Measurements from ENCODE around the gene TMEM26.
"Not testable (repeated sequence)": the region's sequence is repeated elsewhere in the genome, so short reads cannot be mapped to it uniquely, and the experiment has no call there.

Gene TMEM26

DNA sequence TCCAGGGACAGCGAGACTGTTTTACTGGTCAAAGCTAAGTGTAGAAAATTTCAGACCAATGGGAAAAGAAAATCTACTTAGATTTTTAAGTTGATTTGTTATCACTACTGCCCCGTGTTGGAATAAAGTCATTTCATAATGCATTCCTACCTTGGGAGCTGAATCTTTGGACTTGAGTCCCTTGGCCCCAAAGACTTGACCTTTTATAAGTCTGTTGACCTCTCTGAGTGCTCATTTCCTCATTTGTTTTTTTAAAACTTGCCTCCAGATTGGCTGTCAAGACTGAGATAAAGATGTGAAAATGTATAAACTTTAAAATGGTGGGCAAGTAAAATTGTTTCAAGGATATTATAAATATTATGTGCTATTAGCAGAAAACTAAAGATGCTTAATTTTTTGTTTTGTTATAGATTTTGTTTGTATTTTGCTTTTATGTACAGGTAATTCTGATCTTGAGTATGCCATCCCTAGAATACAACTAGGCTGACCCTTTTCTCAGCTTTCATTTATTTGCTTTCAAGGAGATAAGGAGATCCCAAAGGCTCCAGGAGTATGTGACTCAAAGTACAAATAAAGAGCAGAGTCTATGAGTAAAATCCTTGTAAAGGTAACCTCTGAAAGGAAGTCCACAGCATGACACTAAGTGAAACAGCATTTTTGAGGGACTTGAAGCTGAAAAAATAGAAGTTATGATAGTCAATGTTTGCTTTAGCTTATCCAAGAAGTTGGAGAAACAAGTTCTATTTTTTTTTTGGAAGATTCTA, 54.6 kb downstream of the TMEM26 start:
- no peak overlapping the region for H3K4me3 ChIP-seq (ENCODE audit: control insufficient read depth, low read depth, low read length)
- no peak for DNase-seq (ENCODE audit: low read depth)
- TF ChIP-seq CTCF (IDR thresholded peaks at IDR 0.05; ENCODE audit: control insufficient read depth, insufficient read depth, low read depth, low read length, missing control alignments) = no peak

GRCh38 chr10:61397175-61397986, 55.8 kb downstream of the TMEM26 start:
- peak; percentile 76 for DNase-seq (ENCODE audit: low read depth)
- TF ChIP-seq CTCF (IDR thresholded peaks at IDR 0.05; ENCODE audit: control insufficient read depth, insufficient read depth, low read depth, low read length, missing control alignments) = no peak
- H3K4me3 ChIP-seq (ENCODE audit: control insufficient read depth, low read depth, low read length) = peak overlapping the region; percentile 16

- no peak overlapping the region for H3K4me3 ChIP-seq (ENCODE audit: control insufficient read depth, low read depth, low read length)
- TF ChIP-seq CTCF (IDR thresholded peaks at IDR 0.05; ENCODE audit: control insufficient read depth, insufficient read depth, low read depth, low read length, missing control alignments) = no peak
- no peak for DNase-seq (ENCODE audit: low read depth)
Measured at GRCh38 chr10:61391281-61391680, 61.9 kb downstream of the TMEM26 start.

DNA sequence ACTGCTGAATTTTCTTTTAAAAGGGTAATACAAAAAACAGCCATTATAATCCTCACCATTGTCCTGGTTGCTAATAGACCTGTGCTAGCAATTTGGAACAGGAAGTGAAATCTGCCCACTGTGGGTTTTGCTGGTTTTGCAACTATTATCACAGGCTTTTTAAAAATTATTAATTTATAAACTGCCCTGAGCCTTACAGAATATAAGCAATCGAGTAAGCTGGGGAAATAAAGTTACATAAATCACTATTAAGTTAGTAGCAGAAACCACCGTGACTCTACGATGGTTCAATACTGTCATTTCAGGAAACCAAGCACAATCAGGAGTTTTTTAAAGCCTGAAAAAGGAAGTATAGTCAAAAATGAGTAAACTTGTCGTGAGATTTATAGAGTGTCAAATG, 62.3 kb downstream of the TMEM26 start:
- DNase-seq (ENCODE audit: low read depth) = no peak
- no peak overlapping the region for H3K4me3 ChIP-seq (ENCODE audit: control insufficient read depth, low read depth, low read length)
- TF ChIP-seq CTCF (IDR thresholded peaks at IDR 0.05; ENCODE audit: control insufficient read depth, insufficient read depth, low read depth, low read length, missing control alignments) = no peak

DNA sequence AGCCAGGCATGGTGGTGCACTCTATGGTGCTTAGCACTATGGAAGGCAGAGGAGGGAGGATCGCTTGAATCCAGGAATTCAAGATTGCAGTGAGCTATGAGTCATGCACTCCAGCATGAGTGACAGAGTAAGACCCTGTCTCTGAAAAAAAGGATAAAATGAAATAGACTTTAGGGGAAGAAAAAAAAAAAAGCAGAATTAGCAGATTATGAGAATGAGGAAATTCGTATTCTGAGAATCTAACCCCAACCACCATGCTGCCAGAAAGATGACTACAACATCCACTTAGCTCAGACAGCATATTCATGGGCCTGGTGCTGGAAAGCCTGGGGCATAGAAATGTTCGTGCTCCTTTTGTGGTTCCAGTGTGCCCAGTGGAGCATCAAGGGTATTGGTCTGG, 63.3 kb downstream of the TMEM26 start:
- H3K4me3 ChIP-seq (ENCODE audit: control insufficient read depth, low read depth, low read length) = no peak overlapping the region
- DNase-seq (ENCODE audit: low read depth) = no peak
- TF ChIP-seq CTCF (IDR thresholded peaks at IDR 0.05; ENCODE audit: control insufficient read depth, insufficient read depth, low read depth, low read length, missing control alignments) = no peak

DNA sequence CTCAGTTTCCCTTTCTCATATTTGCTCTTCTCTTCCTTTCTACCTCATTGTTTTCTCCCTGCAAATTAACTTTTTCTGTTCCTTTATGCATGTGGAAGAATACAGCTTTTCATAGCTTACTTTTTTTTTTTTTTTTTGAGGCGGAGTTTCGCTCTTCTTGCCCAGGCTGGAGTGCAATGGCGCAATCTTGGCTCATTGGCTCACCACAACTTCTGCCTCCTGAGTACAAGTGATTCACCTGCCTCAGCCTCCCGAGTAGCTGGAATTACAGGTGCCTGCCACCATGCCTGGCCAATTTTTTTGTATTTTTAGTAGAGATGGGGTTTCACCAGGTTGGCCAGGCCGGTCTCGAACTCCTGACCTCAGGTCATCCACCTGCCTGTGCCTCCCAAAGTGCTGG, 64.2 kb downstream of the TMEM26 start:
- DNase-seq (ENCODE audit: low read depth) = not testable (repeated sequence)

More for the DNA sequence above, 64.2 kb downstream of the TMEM26 start:
- H3K4me3 ChIP-seq (ENCODE audit: control insufficient read depth, low read depth, low read length) = not testable (repeated sequence)

All from AG09309 (cell line).